WTC11 (cell line): ENCODE results near the gene KRT32. TPM values are rescaled to one million over a fixed set of nuclear protein-coding genes. Genes with fewer than 3 reads are reported as not detected.

Experiments used
- ATAC-seq: fragments of 200-7000 bp; cut with Tn5 transposase; 2 replicates; pipeline ENCODE4 v1.10.0; 2021; ENCODE audit warnings: mild to moderate bottlenecking, moderate library complexity
- CTCF ChIA-PET: fragments of 300-600 bp; sonication (Branson Sonifier 250); formaldehyde crosslinking; loops from one replicate; lab custom pipeline; 2021; ENCODE audit warnings: antibody characterized with exemption; lab: Charles Lee
- POLR2A ChIA-PET: fragments of 350-600 bp; sonication (Branson Sonifier 250); formaldehyde crosslinking; loops from one replicate; lab custom pipeline; 2021; ENCODE audit warnings: antibody characterized with exemption; lab: Charles Lee
- DNase-seq: peaks from one replicate; pipeline ENCODE4 v3.0.0; 2021; ENCODE audit warnings: low spot score
- H3K27ac Mint-ChIP-seq: 2 replicates; pipeline ENCODE4 v1.8.0; 2021; ENCODE audit warnings: mixed read lengths
- H3K27me3 Mint-ChIP-seq: 2 replicates; pipeline ENCODE4 v1.8.0; 2021; ENCODE audit warnings: low read depth, mild to moderate bottlenecking, moderate library complexity, mixed read lengths
- H3K36me3 Mint-ChIP-seq: 2 replicates; pipeline ENCODE4 v1.8.0; 2021; ENCODE audit warnings: mixed read lengths
- H3K4me1 Mint-ChIP-seq: 2 replicates; pipeline ENCODE4 v1.8.0; 2022; ENCODE audit warnings: mixed read lengths
- H3K4me3 Mint-ChIP-seq: 2 replicates; pipeline ENCODE4 v1.8.0; 2021; ENCODE audit warnings: mild to moderate bottlenecking, moderate library complexity, mixed read lengths
- H3K9me3 Mint-ChIP-seq: 2 replicates; pipeline ENCODE4 v1.8.0; 2021; ENCODE audit warnings: mixed read lengths
- ATF3 ChIP-seq: sonication (generic); formaldehyde crosslinking; conservative IDR thresholded peaks from 2 replicates; pipeline ENCODE4 v1.8.1; 2022; ENCODE audit warnings: mild to moderate bottlenecking, missing genetic modification reagents
- CDX4 ChIP-seq: fragments of 250-450 bp; sonication (Bioruptor Pico); IDR thresholded peaks from 2 replicates; pipeline ENCODE4 v1.9.0; 2021; ENCODE audit warnings: moderate library complexity, mild to moderate bottlenecking, inconsistent platforms, borderline replicate concordance
- E2F1 ChIP-seq: sonication (generic); formaldehyde crosslinking; IDR thresholded peaks from 2 replicates; pipeline ENCODE4 v1.8.0; 2022; ENCODE audit warnings: mild to moderate bottlenecking, missing genetic modification reagents
- E2F4 ChIP-seq: sonication (generic); formaldehyde crosslinking; IDR thresholded peaks from 2 replicates; pipeline ENCODE4 v1.8.1; 2022; ENCODE audit warnings: low read depth, mild to moderate bottlenecking, moderate library complexity, missing genetic modification reagents, borderline replicate concordance
- GRHL2 ChIP-seq: fragments of 250-450 bp; sonication (Bioruptor Pico); IDR thresholded peaks from 2 replicates; pipeline ENCODE4 v1.8.0; 2022; ENCODE audit warnings: mild to moderate bottlenecking, moderate library complexity; ENCODE audit not compliant: insufficient replicate concordance, severe bottlenecking
- GTF2I ChIP-seq: fragments of 250-450 bp; sonication (Bioruptor Pico); conservative IDR thresholded peaks from 2 replicates; pipeline ENCODE4 v1.4.0; 2021; ENCODE audit warnings: mild to moderate bottlenecking
- IRF1 ChIP-seq: sonication (generic); formaldehyde crosslinking; IDR thresholded peaks from 2 replicates; pipeline ENCODE4 v1.8.0; 2023; ENCODE audit warnings: missing genetic modification reagents
- JUN ChIP-seq: sonication (generic); formaldehyde crosslinking; IDR thresholded peaks from 2 replicates; pipeline ENCODE4 v1.8.0; 2023; ENCODE audit warnings: mild to moderate bottlenecking, missing genetic modification reagents
- NFE2L1 ChIP-seq: sonication (generic); formaldehyde crosslinking; IDR thresholded peaks from 2 replicates; pipeline ENCODE4 v1.8.1; 2023; ENCODE audit warnings: missing genetic modification reagents
- NR2C2 ChIP-seq: sonication (generic); formaldehyde crosslinking; IDR thresholded peaks from 2 replicates; pipeline ENCODE4 v1.8.0; 2022; ENCODE audit warnings: mild to moderate bottlenecking, missing genetic modification reagents
- NR3C1 ChIP-seq: sonication (generic); formaldehyde crosslinking; conservative IDR thresholded peaks from 2 replicates; pipeline ENCODE4 v1.8.1; 2023; ENCODE audit warnings: low read depth, mild to moderate bottlenecking, missing genetic modification reagents
- RELA ChIP-seq: sonication (generic); formaldehyde crosslinking; IDR thresholded peaks from 2 replicates; pipeline ENCODE4 v1.8.1; 2022; ENCODE audit warnings: missing genetic modification reagents, mild to moderate bottlenecking, borderline replicate concordance
- RORB ChIP-seq: fragments of 250-450 bp; sonication (Bioruptor Pico); IDR thresholded peaks from 2 replicates; pipeline ENCODE4 v1.9.0; 2021; ENCODE audit warnings: mild to moderate bottlenecking
- TCF7 ChIP-seq: sonication (generic); formaldehyde crosslinking; IDR thresholded peaks from 2 replicates; pipeline ENCODE4 v1.8.0; 2022; ENCODE audit warnings: mild to moderate bottlenecking, low read depth, missing genetic modification reagents, moderate library complexity
- ZMAT4 ChIP-seq: fragments of 250-450 bp; sonication (Bioruptor Pico); IDR thresholded peaks from 2 replicates; pipeline ENCODE4 v1.9.0; 2021; ENCODE audit warnings: mild to moderate bottlenecking
- ZNF121 ChIP-seq: sonication (generic); formaldehyde crosslinking; IDR thresholded peaks from 2 replicates; pipeline ENCODE4 v1.8.0; 2023; ENCODE audit warnings: missing genetic modification reagents
- ZNF232 ChIP-seq: sonication (generic); formaldehyde crosslinking; IDR thresholded peaks from 2 replicates; pipeline ENCODE4 v1.8.0; 2022; ENCODE audit warnings: mild to moderate bottlenecking, missing genetic modification reagents
- ZNF317 ChIP-seq: sonication (generic); formaldehyde crosslinking; IDR thresholded peaks from 2 replicates; pipeline ENCODE4 v1.8.1; 2023; ENCODE audit warnings: low read depth, mild to moderate bottlenecking, moderate library complexity, missing genetic modification reagents, borderline replicate concordance
- ZNF416 ChIP-seq: fragments of 250-450 bp; sonication (Bioruptor Pico); IDR thresholded peaks from 2 replicates; pipeline ENCODE4 v1.9.0; 2021; ENCODE audit warnings: mild to moderate bottlenecking, inconsistent platforms
- ZNF512 ChIP-seq: sonication (generic); formaldehyde crosslinking; IDR thresholded peaks from 2 replicates; pipeline ENCODE4 v1.8.1; 2022; ENCODE audit warnings: missing genetic modification reagents, borderline replicate concordance
- total RNA-seq: library from RNA; stranded (reverse); gene quantifications from 3 replicates; pipeline ENCODE4 v1.2.3, GENCODE V29; 2021

The KRT32 gene
- total RNA-seq, 1 experiment from 2014 or later, result not detected

- POLR2A ChIA-PET, result interaction anchor here (1.4 kb wide), 1 partner anchor 42 kb away, joined by 3 read pairs; the partner anchor contains the start of gene KRT19
- Mint-ChIP-seq H3K4me3 (no peak overlapping the region), H3K27me3 (peaks cover 17% of the 10 kb centered on the region), H3K36me3 (no peaks in the 10 kb centered on the region), H3K27ac (no peak overlapping the region), H3K9me3 (no peaks in the 10 kb centered on the region), H3K4me1 (no peaks in the 10 kb centered on the region)
- no peak for DNase-seq
- CTCF ChIA-PET, result interaction anchor here (0.6 to 10.9 kb wide), 28 partner anchors 9 to 181 kb away, joined by 3 to 160 read pairs (median 6); partner anchors contain the start of gene KRT19
- TF ChIP-seq CDX4 (CRISPR knock-in tag), result no peak
- TF ChIP-seq JUN, result no peak
- no peak for TF ChIP-seq IRF1
- TF ChIP-seq E2F1 (CRISPR knock-in tag), result peak; percentile 2; the same call in 1 of the 2 replicates
- no peak for TF ChIP-seq TCF7 (CRISPR knock-in tag)
- TF ChIP-seq RELA (CRISPR knock-in tag), result no peak
- ATAC-seq, result no peak
Observed at GRCh38 chr17:41486316-41486715, 19.1 kb upstream of the KRT32 start.

- ChIA-PET POLR2A (no interaction called here), CTCF (interaction anchor here (0.6 to 10.9 kb wide), 6 partner anchors 10 to 1481 kb away, joined by 3 to 160 read pairs (median 18); partner anchors contain the start of gene KRT19)
- no peak overlapping the region for H3K4me3 Mint-ChIP-seq
- no peaks in the 10 kb centered on the region for H3K4me1 Mint-ChIP-seq
- no peaks in the 10 kb centered on the region for H3K9me3 Mint-ChIP-seq
- TF ChIP-seq ZNF512 (CRISPR knock-in tag), result no peak
- no peak for TF ChIP-seq RORB (CRISPR knock-in tag)
- TF ChIP-seq ATF3 (CRISPR knock-in tag), result no peak
- no peak for TF ChIP-seq NR3C1 (CRISPR knock-in tag)
- TF ChIP-seq GTF2I (CRISPR knock-in tag), result no peak
- TF ChIP-seq ZNF121 (CRISPR knock-in tag), result no peak
- no peak for TF ChIP-seq NR2C2 (CRISPR knock-in tag)
- no peak for TF ChIP-seq ZNF416 (CRISPR knock-in tag)
- TF ChIP-seq E2F4 (CRISPR knock-in tag), result no peak
- no peak for TF ChIP-seq ZMAT4 (CRISPR knock-in tag)
- TF ChIP-seq NFE2L1 (CRISPR knock-in tag), result no peak
- TF ChIP-seq GRHL2 (CRISPR knock-in tag), result no peak
- TF ChIP-seq ZNF232 (CRISPR knock-in tag), result no peak
- no peak for TF ChIP-seq ZNF317 (CRISPR knock-in tag)
- TF ChIP-seq, all 79 proteins: peak for 0
- no peak overlapping the region for H3K27ac Mint-ChIP-seq
- ATAC-seq (no peak), DNase-seq (no peak)
- peaks cover 17% of the 10 kb centered on the region for H3K27me3 Mint-ChIP-seq
- H3K36me3 Mint-ChIP-seq, result no peaks in the 10 kb centered on the region
Observed at GRCh38 chr17:41484920-41485904, 18.0 kb upstream of the KRT32 start.
